HG03521 (cell line): ENCODE measurements around the gene LRRC41.

Source experiments
- ATAC-seq: cut with Tn5 transposase; IDR thresholded peaks from one replicate; pipeline ENCODE4 v1.9.1; 2021; ENCODE audit warnings: mild to moderate bottlenecking, moderate library complexity; ENCODE audit not compliant: unreplicated experiment

LRRC41 gene

GRCh38 chr1:46288485-46289133 is 14.8 kb downstream of the LRRC41 start:
- no peak for ATAC-seq

- no peak for ATAC-seq
Observed at GRCh38 chr1:46285730-46286477, 17.5 kb downstream of the LRRC41 start.

GRCh38 chr1:46284597-46285564 is 18.5 kb downstream of the LRRC41 start:
- no peak for ATAC-seq

- ATAC-seq: no peak
Observed at GRCh38 chr1:46284058-46284457, 19.4 kb downstream of the LRRC41 start.

- no peak for ATAC-seq
Observed at GRCh38 chr1:46281021-46281420, 22.4 kb downstream of the LRRC41 start.

GRCh38 chr1:46280092-46280491 is 23.3 kb downstream of the LRRC41 start:
- ATAC-seq: no peak

GRCh38 chr1:46278807-46279206 is 24.6 kb downstream of the LRRC41 start:
- no peak for ATAC-seq

- no peak for ATAC-seq
Observed at GRCh38 chr1:46277658-46278373, 25.6 kb downstream of the LRRC41 start.

- ATAC-seq: no peak
Observed at GRCh38 chr1:46275030-46275337, 28.4 kb downstream of the LRRC41 start.

GRCh38 chr1:46274225-46275029 is 29.0 kb downstream of the LRRC41 start:
- no peak for ATAC-seq

GRCh38 chr1:46268578-46268977 is 34.8 kb downstream of the LRRC41 start:
- no peak for ATAC-seq

- no peak for ATAC-seq
Observed at GRCh38 chr1:46263146-46263545, 40.3 kb downstream of the LRRC41 start.

GRCh38 chr1:46262508-46262907 is 40.9 kb downstream of the LRRC41 start:
- no peak for ATAC-seq

GRCh38 chr1:46256523-46256922 is 46.9 kb downstream of the LRRC41 start:
- no peak for ATAC-seq

- ATAC-seq: no peak
Observed at GRCh38 chr1:46254668-46255067, 48.7 kb downstream of the LRRC41 start.

GRCh38 chr1:46248122-46248920 is 55.1 kb downstream of the LRRC41 start:
- no peak for ATAC-seq

- peak; percentile 90 for ATAC-seq
Observed at GRCh38 chr1:46247436-46248121, 55.8 kb downstream of the LRRC41 start, which contains the start of gene RAD54L. RAD54L (plus strand) TSS chr1:46247763; CDS start chr1:46248406, 643 bp downstream.
